K562 (cell line): ENCODE data around the gene POU3F1. TPM values are rescaled to one million over a fixed set of nuclear protein-coding genes. Genes with fewer than 3 reads are reported as not detected.
A peak's percentile ranks its signal among the peaks of the same experiment; 100 is the strongest.

Experiments
- CEBPG ChIP-seq, 3 experiments: fragments of 200-800 bp in 1 of 3; sonication (Bioruptor generic) in 1 of 3; sonication (generic) in 1 of 3; formaldehyde crosslinking in 1 of 3; IDR thresholded peaks in 2 of 3; conservative IDR thresholded peaks in 1 of 3; 2 replicates each; pipeline versions ENCODE4 v1.6.1 to v1.8.0; 2016 to 2022; ENCODE audit warnings: missing compliant biosample characterization in 2 of 3, missing genetic modification characterization in 2 of 3, mild to moderate bottlenecking in 1 of 3, missing genetic modification reagents in 1 of 3
- CTBP1 ChIP-seq: fragments of 450-650 bp; IDR thresholded peaks from 2 replicates; pipeline ENCODE4 v1.6.1; 2016; ENCODE audit warnings: borderline replicate concordance
- CTCF ChIP-seq, 3 experiments: IDR thresholded peaks in 2 of 3; conservative IDR thresholded peaks in 1 of 3; 2 replicates each; pipeline ENCODE4 v1.5.1; 2011 to 2012; ENCODE audit warnings: low read length in 3 of 3, mild to moderate bottlenecking in 3 of 3, control low read depth in 2 of 3, improper control_type of control experiment in 1 of 3, inconsistent platforms in 1 of 3, low read depth in 1 of 3, mixed read lengths in 1 of 3, moderate library complexity in 1 of 3; ENCODE audit not compliant: insufficient read depth in 2 of 3
- RAD21 ChIP-seq, 2 experiments: fragments of 250-450 bp in 1 of 2; fragments of 450-650 bp in 1 of 2; sonication (Bioruptor Pico) in 1 of 2; formaldehyde crosslinking in 1 of 2; IDR thresholded peaks in 1 of 2; conservative IDR thresholded peaks in 1 of 2; 2 replicates each; pipeline versions ENCODE4 v1.4.0 to v1.8.0; 2020 to 2022; ENCODE audit warnings: mild to moderate bottlenecking in 2 of 2, moderate library complexity in 1 of 2
- SOX6 ChIP-seq: fragments of 450-650 bp; IDR thresholded peaks from 2 replicates; pipeline ENCODE4 v1.6.1; 2014; ENCODE audit warnings: mild to moderate bottlenecking
- ZNF766 ChIP-seq: fragments of 200-800 bp; sonication (Bioruptor generic); conservative IDR thresholded peaks from 2 replicates; pipeline ENCODE4 v1.6.1; 2016; ENCODE audit warnings: missing genetic modification characterization, missing compliant biosample characterization
- polyA plus RNA-seq, 8 experiments: library from polyadenylated mRNA; depleted of rRNA in 4 of 8; stranded (reverse) in 5 of 8; unstranded in 3 of 8; fragments of >200 nt; fragmentation: Nextera tagmentation in 2 of 8; fragmentation: Illumina TruSeq in 1 of 8; extraction: Ambion mirVana in 2 of 8; extraction: Trizol in 1 of 8; gene quantifications; 2 replicates each; pipeline versions ENCODE4 v1.2.1 to v1.2.3, GENCODE V29; 2011 to 2014; ENCODE audit warnings: inconsistent platforms in 1 of 8, missing spikeins in 1 of 8
- total RNA-seq, 7 experiments: library from RNA; depleted of rRNA in 6 of 7; stranded (reverse); fragments of >200 nt in 6 of 7; fragmentation: Illumina TruSeq in 2 of 7; extraction: Trizol in 2 of 7; gene quantifications; 2 replicates each; pipeline versions ENCODE4 v1.2.1 to v1.2.3, GENCODE V29; 2011 to 2021; ENCODE audit warnings: low replicate concordance in 1 of 7

POU3F1 gene
- total and polyA plus RNA-seq, 9 of the 15 experiments (the other 6 are each of a cell fraction or from before 2014, with no cell fraction given) = 0.09 TPM; not detected in 8

GRCh38 chr1:38018864-38019343, 27.7 kb downstream of the POU3F1 start (continued):
- TF ChIP-seq CEBPG (CRISPR knock-in tag; IDR thresholded peaks at IDR 0.05) = no peak
- 0 out of 4 replicates have a peak, but pooled peaks of 1 of the 2 experiments have one; percentile 41 for TF ChIP-seq CEBPG (tag; conservative IDR thresholded peaks at IDR 0.05 in 1 of 2, IDR thresholded peaks at IDR 0.05 in 1 of 2)
- 0 out of 2 replicates have a peak, but pooled peaks have one; percentile 11 for TF ChIP-seq SOX6
- peak; percentile 72 to 75 for TF ChIP-seq RAD21 (CRISPR knock-in tag; conservative IDR thresholded peaks at IDR 0.05 in 1 of 2, IDR thresholded peaks at IDR 0.05 in 1 of 2)
- TF ChIP-seq CTCF (IDR thresholded peaks at IDR 0.05 in 2 of 3, conservative IDR thresholded peaks at IDR 0.05 in 1 of 3; ENCODE audit: insufficient read depth in 2 of 3, low read depth in 1 of 3, low read length in 3 of 3) = peak; percentile 56 to 87 (median 69); a peak in 5 of 6 replicates
- 0 out of 2 replicates have a peak, but pooled peaks have one; percentile 36 for TF ChIP-seq ZNF766 (CRISPR knock-in tag)
- no peak for TF ChIP-seq CTBP1
